ENCODE results near the gene SLC25A22. TPM values are rescaled to one million over a fixed set of nuclear protein-coding genes. Genes with fewer than 3 reads are reported as not detected.

Gene SLC25A22
- total and polyA plus RNA-seq, 10 of the 15 experiments (the other 5 are each of a cell fraction or from before 2014, with no cell fraction given), result 0.27 to 27.0 (median 8.2) TPM

DNA sequence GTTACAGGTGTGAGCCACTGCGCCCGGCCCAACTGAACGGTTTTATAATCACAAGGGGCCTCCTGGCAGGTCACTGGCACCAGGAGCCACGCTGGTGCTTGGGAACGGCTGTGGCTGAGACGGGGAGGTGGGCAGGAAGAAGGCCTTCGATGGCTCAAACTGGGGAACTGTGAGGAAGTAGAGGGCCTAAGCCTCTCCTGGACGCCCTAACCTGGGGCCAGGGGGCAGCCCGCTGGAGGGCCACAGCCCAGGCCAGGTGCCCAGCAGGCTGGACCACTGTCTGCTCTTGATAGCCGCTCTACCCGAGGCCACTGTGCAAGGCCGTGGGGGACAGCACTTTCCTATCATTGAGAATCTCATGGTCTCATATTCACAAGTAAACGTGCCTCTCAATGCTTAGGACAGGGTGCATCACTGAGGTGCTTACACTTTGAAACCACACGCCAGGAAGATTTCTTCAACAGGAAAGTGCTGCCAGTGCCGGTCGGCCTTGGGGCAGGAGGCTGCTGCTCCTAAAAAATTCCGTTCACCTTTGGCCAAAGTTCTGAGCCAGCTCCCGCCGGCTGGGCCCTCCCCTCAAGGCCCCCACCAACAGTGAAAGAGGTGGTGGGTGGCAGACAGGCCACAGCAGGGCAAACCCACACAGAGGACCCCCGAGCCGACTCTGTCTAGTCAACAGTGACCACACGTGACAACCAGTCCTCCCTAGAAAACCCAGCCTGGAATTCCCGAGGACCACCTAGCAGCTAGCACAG is 28.0 kb downstream of the SLC25A22 start (continued):
- TF ChIP-seq, protein P1, sequence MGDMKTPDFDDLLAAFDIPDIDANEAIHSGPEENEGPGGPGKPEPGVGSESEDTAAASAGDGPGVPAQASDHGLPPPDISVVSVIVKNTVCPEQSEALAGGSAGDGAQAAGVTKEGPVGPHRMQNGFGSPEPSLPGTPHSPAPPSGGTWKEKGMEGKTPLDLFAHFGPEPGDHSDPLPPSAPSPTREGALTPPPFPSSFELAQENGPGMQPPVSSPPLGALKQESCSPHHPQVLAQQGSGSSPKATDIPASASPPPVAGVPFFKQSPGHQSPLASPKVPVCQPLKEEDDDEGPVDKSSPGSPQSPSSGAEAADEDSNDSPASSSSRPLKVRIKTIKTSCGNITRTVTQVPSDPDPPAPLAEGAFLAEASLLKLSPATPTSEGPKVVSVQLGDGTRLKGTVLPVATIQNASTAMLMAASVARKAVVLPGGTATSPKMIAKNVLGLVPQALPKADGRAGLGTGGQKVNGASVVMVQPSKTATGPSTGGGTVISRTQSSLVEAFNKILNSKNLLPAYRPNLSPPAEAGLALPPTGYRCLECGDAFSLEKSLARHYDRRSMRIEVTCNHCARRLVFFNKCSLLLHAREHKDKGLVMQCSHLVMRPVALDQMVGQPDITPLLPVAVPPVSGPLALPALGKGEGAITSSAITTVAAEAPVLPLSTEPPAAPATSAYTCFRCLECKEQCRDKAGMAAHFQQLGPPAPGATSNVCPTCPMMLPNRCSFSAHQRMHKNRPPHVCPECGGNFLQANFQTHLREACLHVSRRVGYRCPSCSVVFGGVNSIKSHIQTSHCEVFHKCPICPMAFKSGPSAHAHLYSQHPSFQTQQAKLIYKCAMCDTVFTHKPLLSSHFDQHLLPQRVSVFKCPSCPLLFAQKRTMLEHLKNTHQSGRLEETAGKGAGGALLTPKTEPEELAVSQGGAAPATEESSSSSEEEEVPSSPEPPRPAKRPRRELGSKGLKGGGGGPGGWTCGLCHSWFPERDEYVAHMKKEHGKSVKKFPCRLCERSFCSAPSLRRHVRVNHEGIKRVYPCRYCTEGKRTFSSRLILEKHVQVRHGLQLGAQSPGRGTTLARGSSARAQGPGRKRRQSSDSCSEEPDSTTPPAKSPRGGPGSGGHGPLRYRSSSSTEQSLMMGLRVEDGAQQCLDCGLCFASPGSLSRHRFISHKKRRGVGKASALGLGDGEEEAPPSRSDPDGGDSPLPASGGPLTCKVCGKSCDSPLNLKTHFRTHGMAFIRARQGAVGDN (IDR thresholded peaks at IDR 0.05), result no peak
- TF ChIP-seq RUNX3 (IDR thresholded peaks at IDR 0.05; ENCODE audit: low read length), result no peak
- no peak for TF ChIP-seq ASH2L (IDR thresholded peaks at IDR 0.05; ENCODE audit: borderline replicate concordance, low read depth)
- TF ChIP-seq NFIC (IDR thresholded peaks at IDR 0.05; ENCODE audit: low read depth, low read length), result no peak
- no peak for TF ChIP-seq ZNF384 (IDR thresholded peaks at IDR 0.05; ENCODE audit: borderline replicate concordance, low read depth, low read length)
- TF ChIP-seq MEF2B (IDR thresholded peaks at IDR 0.05; ENCODE audit: partially characterized antibody, poor library complexity, severe bottlenecking), result no peak
- TF ChIP-seq, protein P2, sequence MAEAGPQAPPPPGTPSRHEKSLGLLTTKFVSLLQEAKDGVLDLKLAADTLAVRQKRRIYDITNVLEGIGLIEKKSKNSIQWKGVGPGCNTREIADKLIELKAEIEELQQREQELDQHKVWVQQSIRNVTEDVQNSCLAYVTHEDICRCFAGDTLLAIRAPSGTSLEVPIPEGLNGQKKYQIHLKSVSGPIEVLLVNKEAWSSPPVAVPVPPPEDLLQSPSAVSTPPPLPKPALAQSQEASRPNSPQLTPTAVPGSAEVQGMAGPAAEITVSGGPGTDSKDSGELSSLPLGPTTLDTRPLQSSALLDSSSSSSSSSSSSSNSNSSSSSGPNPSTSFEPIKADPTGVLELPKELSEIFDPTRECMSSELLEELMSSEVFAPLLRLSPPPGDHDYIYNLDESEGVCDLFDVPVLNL (IDR thresholded peaks at IDR 0.05; ENCODE audit: low read depth, low read length), result no peak
- TF ChIP-seq SREBF1 (IDR thresholded peaks at IDR 0.05; ENCODE audit: low read length), result no peak
- TF ChIP-seq, protein P3, sequence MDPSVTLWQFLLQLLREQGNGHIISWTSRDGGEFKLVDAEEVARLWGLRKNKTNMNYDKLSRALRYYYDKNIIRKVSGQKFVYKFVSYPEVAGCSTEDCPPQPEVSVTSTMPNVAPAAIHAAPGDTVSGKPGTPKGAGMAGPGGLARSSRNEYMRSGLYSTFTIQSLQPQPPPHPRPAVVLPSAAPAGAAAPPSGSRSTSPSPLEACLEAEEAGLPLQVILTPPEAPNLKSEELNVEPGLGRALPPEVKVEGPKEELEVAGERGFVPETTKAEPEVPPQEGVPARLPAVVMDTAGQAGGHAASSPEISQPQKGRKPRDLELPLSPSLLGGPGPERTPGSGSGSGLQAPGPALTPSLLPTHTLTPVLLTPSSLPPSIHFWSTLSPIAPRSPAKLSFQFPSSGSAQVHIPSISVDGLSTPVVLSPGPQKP (IDR thresholded peaks at IDR 0.05; ENCODE audit: low read depth, low read length), result no peak
